ENCODE data around the gene VCX3A.
"Not testable (repeated sequence)": the region's sequence is repeated elsewhere in the genome, so short reads cannot be mapped to it uniquely, and the experiment has no call there.

VCX3A gene

DNA sequence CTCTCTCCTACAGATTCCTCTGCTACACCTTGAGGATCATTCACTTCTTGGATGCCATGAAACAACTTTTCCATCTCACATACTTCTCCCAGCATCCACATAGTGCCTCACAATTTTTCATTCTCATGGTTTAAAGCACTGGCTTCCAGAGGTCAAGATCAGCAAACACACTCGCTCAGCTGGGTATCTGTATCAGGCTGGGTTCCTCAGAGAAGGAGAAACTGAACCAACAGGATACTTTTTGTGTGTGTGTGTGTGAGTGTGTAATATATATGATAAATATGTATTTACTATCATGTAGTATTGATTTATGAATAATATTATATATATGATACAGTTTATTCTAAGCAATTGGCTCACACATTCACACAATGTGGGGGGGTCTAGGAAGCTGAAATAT, at the start of gene VCX3A:
TSS of gene VCX3A (minus strand) at position 101 of the 400 bp plus-strand sequence. CDS start 621 bp downstream, outside the sequence.
- not testable (repeated sequence) for H3K27ac ChIP-seq (ENCODE audit: low read depth, low read length); H3K4me3 ChIP-seq (ENCODE audit: low read depth in 1 of 2, low read length in 2 of 2); H3K27me3 ChIP-seq (ENCODE audit: control insufficient read depth in 1 of 2, insufficient read depth in 2 of 2, low read length in 2 of 2)

DNA sequence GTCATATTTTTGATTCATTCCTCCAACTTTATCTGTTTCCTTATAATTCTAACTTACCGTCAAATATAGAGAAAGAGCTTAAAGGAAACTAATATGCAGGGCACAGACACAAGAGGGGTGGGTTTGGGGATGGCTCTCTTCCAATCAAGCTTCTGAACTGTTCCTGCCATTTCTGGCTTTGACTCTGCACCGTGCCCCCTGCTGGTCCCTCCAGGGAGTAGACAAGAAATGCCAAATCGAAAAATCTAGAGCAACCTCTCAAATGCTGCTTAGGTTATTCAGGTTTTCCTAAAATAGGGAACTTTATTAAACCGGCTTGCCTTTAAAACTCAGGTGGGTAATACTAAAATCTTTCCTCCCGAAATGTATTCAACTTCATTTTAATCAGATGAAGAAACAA, 39.8 kb upstream of the VCX3A start:
- Histone ChIP-seq H3K4me1 (ENCODE audit: insufficient read depth, low read length) (no peaks in the 10 kb centered on the region), H3K27me3 (ENCODE audit: control insufficient read depth in 1 of 2, insufficient read depth in 2 of 2, low read length in 2 of 2) (no peaks in the 10 kb centered on the region), H3K36me3 (ENCODE audit: insufficient read depth, low read length) (no peaks in the 10 kb centered on the region), H3K9ac (ENCODE audit: low read length) (no peak overlapping the region), H3K27ac (ENCODE audit: low read depth, low read length) (no peak overlapping the region), H3K4me3 (ENCODE audit: low read depth in 1 of 2, low read length in 2 of 2) (no peak overlapping the region), H3K9me3 (ENCODE audit: low read length) (no peaks in the 10 kb centered on the region)

More for the DNA sequence above, at the start of gene VCX3A:
- H3K36me3 ChIP-seq (ENCODE audit: insufficient read depth, low read length); H3K4me1 ChIP-seq (ENCODE audit: insufficient read depth, low read length); H3K9me3 ChIP-seq (ENCODE audit: low read length); H3K9ac ChIP-seq (ENCODE audit: low read length): not testable (repeated sequence)

DNA sequence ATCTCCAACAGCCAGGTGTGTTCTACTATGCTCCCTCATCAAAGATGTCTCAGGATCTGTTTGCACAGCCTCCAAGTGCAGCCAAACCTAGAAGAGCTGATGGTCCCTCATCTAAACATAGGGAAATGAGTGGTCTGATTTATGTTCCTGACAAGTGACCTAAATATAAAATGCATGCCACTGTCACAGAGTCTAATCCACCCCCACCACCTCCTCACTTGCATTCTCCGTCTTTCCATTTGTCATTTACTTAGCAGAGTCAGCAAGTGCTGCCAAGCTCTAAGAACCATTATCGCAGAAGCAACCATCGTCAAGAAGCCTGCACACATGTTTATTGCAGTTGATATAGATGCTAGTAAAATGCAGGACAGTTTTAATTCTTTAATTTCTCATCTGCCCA, 33.1 kb upstream of the VCX3A start:
- Histone ChIP-seq H3K36me3 (ENCODE audit: insufficient read depth, low read length) (no peaks in the 10 kb centered on the region), H3K27ac (ENCODE audit: low read depth, low read length) (no peak overlapping the region), H3K27me3 (ENCODE audit: control insufficient read depth in 1 of 2, insufficient read depth in 2 of 2, low read length in 2 of 2) (no peaks in the 10 kb centered on the region), H3K9ac (ENCODE audit: low read length) (no peak overlapping the region), H3K4me1 (ENCODE audit: insufficient read depth, low read length) (no peaks in the 10 kb centered on the region), H3K9me3 (ENCODE audit: low read length) (no peaks in the 10 kb centered on the region), H3K4me3 (ENCODE audit: low read depth in 1 of 2, low read length in 2 of 2) (no peak overlapping the region)

DNA sequence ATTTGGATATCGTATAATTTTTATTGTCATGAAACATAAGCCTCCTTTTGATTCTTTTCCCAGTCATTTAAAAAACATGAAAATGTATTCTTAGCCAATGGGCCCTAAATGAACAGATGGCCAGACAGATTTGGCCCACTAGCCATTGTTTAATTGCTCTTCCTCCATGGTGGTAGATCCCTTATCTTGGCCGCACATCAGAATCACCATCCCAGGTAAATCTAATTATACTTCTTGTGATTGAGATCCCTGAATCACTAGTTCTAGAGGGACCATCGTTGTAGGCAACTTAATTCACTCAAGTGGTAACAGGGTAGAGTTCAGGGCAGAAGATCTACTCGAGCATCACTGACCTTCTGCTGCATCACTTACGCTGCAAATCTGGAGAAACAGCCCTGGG, 24.1 kb upstream of the VCX3A start:
- no peak overlapping the region for H3K27ac ChIP-seq (ENCODE audit: low read depth, low read length)
- no peaks in the 10 kb centered on the region for H3K27me3 ChIP-seq (ENCODE audit: control insufficient read depth in 1 of 2, insufficient read depth in 2 of 2, low read length in 2 of 2)
- H3K36me3 ChIP-seq (ENCODE audit: insufficient read depth, low read length), result no peaks in the 10 kb centered on the region
- H3K4me3 ChIP-seq (ENCODE audit: low read depth in 1 of 2, low read length in 2 of 2), result no peak overlapping the region
- no peaks in the 10 kb centered on the region for H3K4me1 ChIP-seq (ENCODE audit: insufficient read depth, low read length)
- H3K9ac ChIP-seq (ENCODE audit: low read length), result no peak overlapping the region
- H3K9me3 ChIP-seq (ENCODE audit: low read length), result no peaks in the 10 kb centered on the region

DNA sequence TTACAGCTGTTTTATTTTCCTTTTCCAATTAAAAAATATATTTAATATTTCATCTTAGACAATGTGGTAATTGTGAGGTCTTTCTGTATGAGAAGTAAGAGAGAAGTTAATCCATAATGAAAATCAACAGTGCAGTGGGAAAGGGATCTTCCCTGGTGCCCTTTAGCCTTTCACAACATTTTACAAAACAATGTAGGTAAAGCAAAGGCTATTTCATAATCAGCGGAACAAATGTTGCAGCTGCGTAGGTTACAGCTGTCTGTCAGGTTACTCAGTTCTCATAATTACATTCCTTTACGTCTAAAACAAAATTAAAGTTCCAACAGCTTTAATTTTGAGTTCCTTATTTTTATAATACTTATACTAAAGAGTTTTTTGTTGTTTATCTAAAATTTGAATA, 22.8 kb upstream of the VCX3A start:
- H3K27me3 ChIP-seq (ENCODE audit: control insufficient read depth in 1 of 2, insufficient read depth in 2 of 2, low read length in 2 of 2), result no peaks in the 10 kb centered on the region
- H3K27ac ChIP-seq (ENCODE audit: low read depth, low read length), result no peak overlapping the region
- no peaks in the 10 kb centered on the region for H3K36me3 ChIP-seq (ENCODE audit: insufficient read depth, low read length)
- no peaks in the 10 kb centered on the region for H3K4me1 ChIP-seq (ENCODE audit: insufficient read depth, low read length)
- H3K9ac ChIP-seq (ENCODE audit: low read length), result no peak overlapping the region
- no peak overlapping the region for H3K4me3 ChIP-seq (ENCODE audit: low read depth in 1 of 2, low read length in 2 of 2)
- no peaks in the 10 kb centered on the region for H3K9me3 ChIP-seq (ENCODE audit: low read length)

DNA sequence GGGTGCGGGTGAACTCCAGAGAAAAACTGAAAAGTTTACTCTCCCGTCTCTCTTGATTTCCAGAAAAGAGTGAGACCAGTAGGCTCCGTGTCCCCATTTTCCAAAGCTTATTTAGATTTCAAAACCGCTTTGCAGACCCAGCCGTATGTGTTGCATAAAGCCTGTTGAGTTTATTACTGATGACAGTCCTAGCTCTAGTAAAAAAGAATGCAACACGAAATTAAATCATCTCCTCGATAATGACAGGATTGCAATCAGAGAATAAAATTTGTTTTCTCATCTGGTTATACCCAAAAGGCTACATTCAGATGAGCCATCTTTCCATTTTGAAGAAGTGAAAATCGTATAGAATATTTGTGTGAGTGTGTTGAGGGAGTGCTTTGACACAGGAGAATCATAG, 16.1 kb upstream of the VCX3A start:
- no peaks in the 10 kb centered on the region for H3K36me3 ChIP-seq (ENCODE audit: insufficient read depth, low read length)
- H3K27ac ChIP-seq (ENCODE audit: low read depth, low read length), result no peak overlapping the region
- H3K4me3 ChIP-seq (ENCODE audit: low read depth in 1 of 2, low read length in 2 of 2), result no peak overlapping the region
- H3K4me1 ChIP-seq (ENCODE audit: insufficient read depth, low read length), result no peaks in the 10 kb centered on the region
- H3K27me3 ChIP-seq (ENCODE audit: control insufficient read depth in 1 of 2, insufficient read depth in 2 of 2, low read length in 2 of 2), result no peaks in the 10 kb centered on the region
- H3K9me3 ChIP-seq (ENCODE audit: low read length), result no peaks in the 10 kb centered on the region
- no peak overlapping the region for H3K9ac ChIP-seq (ENCODE audit: low read length)

DNA sequence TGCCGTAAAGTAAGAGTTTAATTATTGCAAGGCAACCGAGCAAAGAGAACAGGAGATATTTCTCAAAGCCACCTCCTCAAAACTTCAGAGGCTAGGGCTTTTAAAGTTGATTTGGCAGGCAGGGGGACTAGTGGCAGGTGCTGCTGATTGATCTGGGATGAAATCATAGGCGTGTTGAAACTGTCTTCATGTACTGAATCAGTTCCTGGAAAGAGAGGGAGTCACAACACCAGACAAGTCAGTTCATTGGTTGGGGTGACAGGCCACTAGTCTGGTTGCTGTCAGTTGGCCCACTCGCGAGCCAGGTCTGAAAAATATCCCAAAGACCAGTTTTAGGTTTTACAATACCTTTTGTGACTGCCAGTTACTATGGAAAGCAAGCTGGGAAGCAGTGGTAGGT, 10.8 kb upstream of the VCX3A start:
- no peak overlapping the region for H3K27ac ChIP-seq (ENCODE audit: low read depth, low read length)
- H3K9me3 ChIP-seq (ENCODE audit: low read length), result no peaks in the 10 kb centered on the region
- no peak overlapping the region for H3K4me3 ChIP-seq (ENCODE audit: low read depth in 1 of 2, low read length in 2 of 2)
- H3K27me3 ChIP-seq (ENCODE audit: control insufficient read depth in 1 of 2, insufficient read depth in 2 of 2, low read length in 2 of 2), result no peaks in the 10 kb centered on the region
- H3K9ac ChIP-seq (ENCODE audit: low read length), result no peak overlapping the region
- H3K36me3 ChIP-seq (ENCODE audit: insufficient read depth, low read length), result no peaks in the 10 kb centered on the region
- H3K4me1 ChIP-seq (ENCODE audit: insufficient read depth, low read length), result no peaks in the 10 kb centered on the region

DNA sequence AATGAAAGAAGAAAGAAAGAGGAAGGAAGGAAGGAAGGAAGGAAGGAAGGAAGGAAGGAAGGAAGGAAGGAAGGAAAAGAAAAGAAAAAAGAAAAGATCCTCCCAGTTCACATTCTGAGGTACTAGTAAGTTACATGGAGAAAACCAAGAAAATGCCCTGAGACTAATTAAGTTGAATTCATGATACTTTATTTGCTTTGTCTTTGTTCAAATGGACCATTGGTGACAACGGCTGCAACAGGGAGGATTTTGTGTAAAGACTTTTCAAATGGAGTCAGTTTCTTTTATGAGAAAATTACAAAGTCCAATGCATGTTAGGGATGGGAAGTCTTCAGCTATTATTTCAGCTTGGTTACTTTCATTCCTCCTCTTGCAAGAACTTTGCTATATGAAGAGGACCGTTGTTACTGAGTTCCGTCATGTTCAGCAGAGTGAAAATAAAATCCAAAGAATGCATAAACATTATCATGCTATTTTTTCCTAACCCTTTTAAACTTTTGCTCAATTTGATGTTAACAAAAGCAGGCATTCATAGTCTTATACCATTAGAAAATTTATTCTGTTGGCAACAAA, 8.3 kb downstream of the VCX3A start:
- H3K4me1 ChIP-seq (ENCODE audit: insufficient read depth, low read length), result no peaks in the 10 kb centered on the region
- no peaks in the 10 kb centered on the region for H3K27me3 ChIP-seq (ENCODE audit: control insufficient read depth in 1 of 2, insufficient read depth in 2 of 2, low read length in 2 of 2)
- H3K4me3 ChIP-seq (ENCODE audit: low read depth in 1 of 2, low read length in 2 of 2), result no peak overlapping the region
- no peaks in the 10 kb centered on the region for H3K9me3 ChIP-seq (ENCODE audit: low read length)
- H3K36me3 ChIP-seq (ENCODE audit: insufficient read depth, low read length), result no peaks in the 10 kb centered on the region
- H3K9ac ChIP-seq (ENCODE audit: low read length), result no peak overlapping the region
- H3K27ac ChIP-seq (ENCODE audit: low read depth, low read length), result no peak overlapping the region

DNA sequence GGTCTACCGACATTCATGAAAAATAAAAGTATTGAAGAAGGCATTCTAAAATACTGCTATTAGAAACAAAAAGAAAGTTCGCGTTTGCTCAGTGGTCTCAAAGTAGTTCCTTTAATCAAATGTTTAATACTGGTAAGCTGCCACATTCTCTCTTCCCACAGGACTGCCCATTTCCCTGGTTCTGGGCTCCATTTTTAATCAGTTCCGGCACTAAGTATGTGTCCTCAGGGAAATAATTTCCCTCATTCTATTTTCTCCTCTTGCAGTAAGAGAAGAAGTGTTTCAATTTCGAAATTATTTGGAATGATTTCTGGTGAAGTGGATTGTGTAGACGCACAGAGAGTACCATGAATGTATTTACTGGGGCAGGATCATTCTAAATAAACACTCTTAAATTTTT, 17.5 kb downstream of the VCX3A start:
- Histone ChIP-seq H3K9ac (ENCODE audit: low read length) (no peak overlapping the region), H3K9me3 (ENCODE audit: low read length) (no peaks in the 10 kb centered on the region), H3K27me3 (ENCODE audit: control insufficient read depth in 1 of 2, insufficient read depth in 2 of 2, low read length in 2 of 2) (no peaks in the 10 kb centered on the region), H3K4me1 (ENCODE audit: insufficient read depth, low read length) (no peaks in the 10 kb centered on the region), H3K4me3 (ENCODE audit: low read depth in 1 of 2, low read length in 2 of 2) (no peak overlapping the region), H3K27ac (ENCODE audit: low read depth, low read length) (no peak overlapping the region), H3K36me3 (ENCODE audit: insufficient read depth, low read length) (no peaks in the 10 kb centered on the region)

DNA sequence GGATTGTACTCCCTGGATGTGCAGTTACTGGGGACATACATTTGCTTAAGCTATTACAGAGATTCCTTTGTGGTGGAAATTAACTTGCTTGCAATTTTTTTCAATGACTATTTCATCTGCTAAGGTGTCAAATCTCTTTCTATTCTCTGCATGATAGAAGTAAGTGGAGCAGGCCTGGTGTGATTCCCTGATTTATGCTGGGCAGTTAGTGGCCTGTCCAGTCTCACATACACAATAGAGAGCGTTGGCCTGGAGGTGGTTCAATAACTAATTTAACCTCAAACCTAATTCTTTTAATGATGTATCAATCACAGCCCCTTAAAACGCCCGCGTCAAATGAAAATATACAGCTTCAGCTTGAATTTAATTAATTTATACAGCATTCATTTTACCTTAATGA, 28.5 kb downstream of the VCX3A start:
- Histone ChIP-seq H3K4me3 (ENCODE audit: low read depth in 1 of 2, low read length in 2 of 2) (no peak overlapping the region), H3K9ac (ENCODE audit: low read length) (no peak overlapping the region), H3K36me3 (ENCODE audit: insufficient read depth, low read length) (no peaks in the 10 kb centered on the region), H3K4me1 (ENCODE audit: insufficient read depth, low read length) (no peaks in the 10 kb centered on the region), H3K27me3 (ENCODE audit: control insufficient read depth in 1 of 2, insufficient read depth in 2 of 2, low read length in 2 of 2) (no peaks in the 10 kb centered on the region), H3K27ac (ENCODE audit: low read depth, low read length) (no peak overlapping the region), H3K9me3 (ENCODE audit: low read length) (no peaks in the 10 kb centered on the region)

DNA sequence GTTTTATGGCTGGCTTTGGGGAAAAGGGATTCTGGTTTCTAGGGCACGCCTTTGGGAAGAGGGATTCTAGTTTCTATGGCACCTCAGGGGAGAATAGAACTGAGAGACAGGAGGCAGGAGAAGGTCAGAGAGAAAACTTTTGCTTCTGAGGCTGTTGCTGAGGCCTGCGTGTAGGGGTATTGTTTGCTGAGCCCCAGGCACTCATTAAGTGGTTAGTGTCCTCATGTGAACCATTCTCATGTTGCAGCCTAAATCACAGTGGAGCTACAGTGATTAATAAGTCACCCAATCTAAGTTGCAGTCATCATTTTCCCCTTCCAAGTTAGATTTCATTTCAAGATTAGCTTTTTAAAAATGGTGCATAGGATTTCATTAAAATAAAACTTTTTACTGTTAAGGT, 29.0 kb downstream of the VCX3A start:
- no peak overlapping the region for H3K4me3 ChIP-seq (ENCODE audit: low read depth in 1 of 2, low read length in 2 of 2)
- H3K27me3 ChIP-seq (ENCODE audit: control insufficient read depth in 1 of 2, insufficient read depth in 2 of 2, low read length in 2 of 2), result no peaks in the 10 kb centered on the region
- no peaks in the 10 kb centered on the region for H3K9me3 ChIP-seq (ENCODE audit: low read length)
- no peaks in the 10 kb centered on the region for H3K36me3 ChIP-seq (ENCODE audit: insufficient read depth, low read length)
- H3K4me1 ChIP-seq (ENCODE audit: insufficient read depth, low read length), result no peaks in the 10 kb centered on the region
- H3K27ac ChIP-seq (ENCODE audit: low read depth, low read length), result no peak overlapping the region
- no peak overlapping the region for H3K9ac ChIP-seq (ENCODE audit: low read length)

DNA sequence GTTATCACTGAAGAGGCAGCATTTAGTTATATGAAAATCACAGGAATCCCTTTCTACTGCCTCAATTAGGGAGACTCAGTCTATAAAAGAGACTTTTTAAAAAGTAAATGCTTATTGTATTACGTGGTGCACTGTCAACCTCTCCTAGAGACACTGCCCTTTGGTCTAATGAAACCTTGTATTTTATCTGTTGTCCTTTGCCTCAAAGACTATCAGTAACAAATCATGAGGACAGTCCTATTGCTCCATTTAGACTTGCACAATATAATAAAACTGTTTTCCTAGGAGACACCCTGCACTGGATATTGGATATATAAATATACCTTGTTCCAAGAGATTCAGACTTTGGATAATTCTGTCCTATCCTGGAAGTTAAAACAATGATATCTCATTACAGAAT, 34.2 kb downstream of the VCX3A start:
- H3K4me1 ChIP-seq (ENCODE audit: insufficient read depth, low read length), result no peaks in the 10 kb centered on the region
- no peak overlapping the region for H3K27ac ChIP-seq (ENCODE audit: low read depth, low read length)
- no peak overlapping the region for H3K9ac ChIP-seq (ENCODE audit: low read length)

More for the DNA sequence above, 34.2 kb downstream of the VCX3A start:
- Histone ChIP-seq H3K27me3 (ENCODE audit: control insufficient read depth in 1 of 2, insufficient read depth in 2 of 2, low read length in 2 of 2) (no peaks in the 10 kb centered on the region), H3K9me3 (ENCODE audit: low read length) (no peaks in the 10 kb centered on the region), H3K4me3 (ENCODE audit: low read depth in 1 of 2, low read length in 2 of 2) (no peak overlapping the region), H3K36me3 (ENCODE audit: insufficient read depth, low read length) (no peaks in the 10 kb centered on the region)

All from muscle layer of colon (tissue), 2 donors.